ENCODE results near the gene LDLRAD4. TPM values are rescaled to one million over a fixed set of nuclear protein-coding genes. Genes with fewer than 3 reads are reported as not detected.

LDLRAD4 gene
- polyA plus RNA-seq, 1 of the 3 experiments (the other 2 are of a cell fraction): 0.16 TPM

GRCh38 chr18:13406049-13406615 lies 187.6 kb downstream of the LDLRAD4 start:
- Histone ChIP-seq H3K36me3 (replicated peaks in 1 of 2; ENCODE audit: control insufficient read depth in 1 of 2, insufficient read depth in 2 of 2, low read length in 1 of 2) (no peaks in the 10 kb centered on the region), H3K4me3 (ENCODE audit: low read depth in 2 of 2, low read length in 1 of 2) (no peak overlapping the region), H3K79me2 (ENCODE audit: insufficient read depth) (no peaks in the 10 kb centered on the region), H2AFZ (ENCODE audit: low read depth) (no peak overlapping the region), H3K9me3 (no peaks in the 10 kb centered on the region), H3K27me3 (ENCODE audit: insufficient read depth) (no peaks in the 10 kb centered on the region), H3F3A (replicated peaks; ENCODE audit: insufficient read depth) (no peaks in the 10 kb centered on the region), H3K4me2 (no peak overlapping the region), H3K4me1 (ENCODE audit: control insufficient read depth in 1 of 2, insufficient read depth in 2 of 2, low read depth in 1 of 2, low read length in 1 of 2) (peaks cover 0 to 5% of the 10 kb centered on the region in 2 experiments; a peak in 1 of 4 replicates), H4K20me1 (ENCODE audit: insufficient read depth) (no peaks in the 10 kb centered on the region), H3K27ac (ENCODE audit: low read depth in 2 of 2, low read length in 1 of 2) (no peak overlapping the region), H3K9ac (no peak overlapping the region), H3K9me2 (no peaks in the 10 kb centered on the region)
- WGBS (ENCODE audit: low lambda C conversion rate): 75% methylated on average over 8 of the region's 9 CpGs
- TF ChIP-seq FOSL2 (IDR thresholded peaks at IDR 0.05; ENCODE audit: borderline replicate concordance, low read depth): no peak
- TF ChIP-seq RAD21 (IDR thresholded peaks at IDR 0.05; ENCODE audit: low read length): no peak
- TF ChIP-seq GATA2 (CRISPR knock-in tag; IDR thresholded peaks at IDR 0.05): no peak
- TF ChIP-seq ELF1 (IDR thresholded peaks at IDR 0.05): no peak
- TF ChIP-seq TCF12 (IDR thresholded peaks at IDR 0.05): no peak
- TF ChIP-seq PBX3 (IDR thresholded peaks at IDR 0.05): no peak
- no peak for TF ChIP-seq SMC3 (IDR thresholded peaks at IDR 0.05; ENCODE audit: low read depth, low read length)
- TF ChIP-seq GABPA (IDR thresholded peaks at IDR 0.05; ENCODE audit: low read depth): no peak
- no peak for TF ChIP-seq JUND (IDR thresholded peaks at IDR 0.05)
- no peak for TF ChIP-seq RFX5 (IDR thresholded peaks at IDR 0.05; ENCODE audit: low read length)
- TF ChIP-seq CHD2 (IDR thresholded peaks at IDR 0.05; ENCODE audit: low read length, partially characterized antibody): no peak
- no peak for TF ChIP-seq CTCF (IDR thresholded peaks at IDR 0.05)
- TF ChIP-seq RXRA (IDR thresholded peaks at IDR 0.05; ENCODE audit: borderline replicate concordance, low read depth): no peak
- TF ChIP-seq TAF1 (IDR thresholded peaks at IDR 0.05; ENCODE audit: borderline replicate concordance, low read depth, low read length): no peak
- TF ChIP-seq MAX (IDR thresholded peaks at IDR 0.05; ENCODE audit: low read depth): no peak
- TF ChIP-seq SIN3A (IDR thresholded peaks at IDR 0.05; ENCODE audit: borderline replicate concordance, low read depth, low read length): no peak
- no peak for TF ChIP-seq TEAD4 (IDR thresholded peaks at IDR 0.05; ENCODE audit: borderline replicate concordance, insufficient read depth)
- ChIA-PET POLR2A (no interaction called here), CTCF (no interaction called here)
- DNase-seq: no peak

GRCh38 chr18:13406736-13407135 lies 188.2 kb downstream of the LDLRAD4 start:
- no peak overlapping the region for H2AFZ ChIP-seq (ENCODE audit: low read depth)
- ChIA-PET CTCF (no interaction called here), POLR2A (no interaction called here)
- no peak overlapping the region for H3K4me3 ChIP-seq (ENCODE audit: low read depth in 2 of 2, low read length in 1 of 2)
- no peak overlapping the region for H3K4me2 ChIP-seq
- H3K9ac ChIP-seq: no peak overlapping the region
- no peaks in the 10 kb centered on the region for H3F3A ChIP-seq (replicated peaks; ENCODE audit: insufficient read depth)
- H3K27me3 ChIP-seq (ENCODE audit: insufficient read depth): no peaks in the 10 kb centered on the region
- no peak for TF ChIP-seq NFIC (IDR thresholded peaks at IDR 0.05; ENCODE audit: borderline replicate concordance)
- no peak for TF ChIP-seq TEAD4 (IDR thresholded peaks at IDR 0.05; ENCODE audit: borderline replicate concordance, insufficient read depth)
- no peak for TF ChIP-seq FOXM1 (IDR thresholded peaks at IDR 0.05; ENCODE audit: low read depth)
- no peak for TF ChIP-seq MAX (IDR thresholded peaks at IDR 0.05; ENCODE audit: low read depth)
- no peak for TF ChIP-seq ELF1 (IDR thresholded peaks at IDR 0.05)
- no peak for TF ChIP-seq EP300 (IDR thresholded peaks at IDR 0.05; ENCODE audit: borderline replicate concordance in 1 of 2, low read depth in 1 of 2, low read length in 1 of 2)
- no peak for TF ChIP-seq RFX5 (IDR thresholded peaks at IDR 0.05; ENCODE audit: low read length)
- no peak for TF ChIP-seq SMC3 (IDR thresholded peaks at IDR 0.05; ENCODE audit: low read depth, low read length)
- TF ChIP-seq TCF12 (IDR thresholded peaks at IDR 0.05): no peak
- no peak for TF ChIP-seq CTCF (IDR thresholded peaks at IDR 0.05)
- TF ChIP-seq MXI1 (IDR thresholded peaks at IDR 0.05; ENCODE audit: low read depth, low read length): no peak
- TF ChIP-seq FOXJ3 (CRISPR knock-in tag; IDR thresholded peaks at IDR 0.05): no peak
- TF ChIP-seq JUND (IDR thresholded peaks at IDR 0.05): no peak
- TF ChIP-seq CHD2 (IDR thresholded peaks at IDR 0.05; ENCODE audit: low read length, partially characterized antibody): no peak
- DNase-seq: no peak
- H3K27ac ChIP-seq (ENCODE audit: low read depth in 2 of 2, low read length in 1 of 2): no peak overlapping the region; a peak in 1 of 4 replicates
- H4K20me1 ChIP-seq (ENCODE audit: insufficient read depth): no peaks in the 10 kb centered on the region
- WGBS (ENCODE audit: low lambda C conversion rate): 83% methylated on average over 10 of the region's 11 CpGs
- peaks cover 0 to 5% of the 10 kb centered on the region in 2 experiments; a peak in 1 of 4 replicates for H3K4me1 ChIP-seq (ENCODE audit: control insufficient read depth in 1 of 2, insufficient read depth in 2 of 2, low read depth in 1 of 2, low read length in 1 of 2)
- no peaks in the 10 kb centered on the region for H3K79me2 ChIP-seq (ENCODE audit: insufficient read depth)
- no peaks in the 10 kb centered on the region for H3K9me3 ChIP-seq
- H3K36me3 ChIP-seq (replicated peaks in 1 of 2; ENCODE audit: control insufficient read depth in 1 of 2, insufficient read depth in 2 of 2, low read length in 1 of 2): no peaks in the 10 kb centered on the region
- H3K9me2 ChIP-seq: no peaks in the 10 kb centered on the region

Measured in SK-N-SH (cell line).